Osteoblast (primary cell): Measurements from ENCODE around the gene VGF. TPM values are rescaled to one million over a fixed set of nuclear protein-coding genes. Genes with fewer than 3 reads are reported as not detected.
"Not testable (repeated sequence)": the region's sequence is repeated elsewhere in the genome, so short reads cannot be mapped to it uniquely, and the experiment has no call there.

Experiments used
- DNase-seq: peaks from one replicate; pipeline ENCODE4 v3.0.0; 2011; ENCODE audit warnings: low spot score, mixed read lengths; ENCODE audit not compliant: insufficient read length; ENCODE audit errors: missing footprints
- H2AFZ ChIP-seq: 2 replicates; pipeline ENCODE4 v1.6.0; 2011; ENCODE audit warnings: mild to moderate bottlenecking, low read length
- H3K27ac ChIP-seq: 2 replicates; pipeline ENCODE4 v1.5.1; 2011; ENCODE audit warnings: mild to moderate bottlenecking, low read depth, low read length, moderate library complexity
- H3K27me3 ChIP-seq: 2 replicates; pipeline ENCODE4 v1.6.0; 2012; ENCODE audit warnings: mild to moderate bottlenecking, control low read depth, inconsistent platforms, low read length, moderate library complexity; ENCODE audit not compliant: insufficient read depth
- H3K36me3 ChIP-seq: 2 replicates; pipeline ENCODE4 v1.5.1; 2011; ENCODE audit warnings: mild to moderate bottlenecking, low read length, control low read depth, moderate library complexity; ENCODE audit not compliant: insufficient read depth
- H3K4me1 ChIP-seq: 2 replicates; pipeline ENCODE4 v1.5.1; 2011; ENCODE audit warnings: mild to moderate bottlenecking, low read length, control low read depth, moderate library complexity; ENCODE audit not compliant: insufficient read depth
- H3K4me2 ChIP-seq: 2 replicates; pipeline ENCODE4 v1.6.0; 2011; ENCODE audit warnings: mild to moderate bottlenecking, low read length; ENCODE audit not compliant: insufficient read depth
- H3K4me3 ChIP-seq: fragments of 200-600 bp; sonication (generic); 3 replicates; pipeline ENCODE4 v1.5.1; 2012; ENCODE audit warnings: mild to moderate bottlenecking, low read length, inconsistent platforms; ENCODE audit not compliant: insufficient read depth
- H3K79me2 ChIP-seq: 2 replicates; pipeline ENCODE4 v1.6.0; 2012; ENCODE audit warnings: mild to moderate bottlenecking, low read length, control low read depth, inconsistent platforms; ENCODE audit not compliant: insufficient read depth
- H3K9me3 ChIP-seq: 2 replicates; pipeline ENCODE4 v1.5.1; 2011; ENCODE audit warnings: low read depth, low read length, control low read depth
- H4K20me1 ChIP-seq: 2 replicates; pipeline ENCODE4 v1.6.0; 2012; ENCODE audit warnings: mild to moderate bottlenecking, low read length, control low read depth; ENCODE audit not compliant: insufficient read depth
- CTCF ChIP-seq: IDR thresholded peaks from 2 replicates; pipeline ENCODE4 v1.5.1; 2011; ENCODE audit warnings: mild to moderate bottlenecking, low read depth, low read length, moderate library complexity; ENCODE audit errors: extremely low read depth
- total RNA-seq: library from RNA; depleted of rRNA; stranded (reverse); fragments of >200 nt; gene quantifications from 2 replicates; pipeline ENCODE4 v1.2.3, GENCODE V29; 2012

Gene VGF
- total RNA-seq, 1 donor, result 0.36 TPM

DNA sequence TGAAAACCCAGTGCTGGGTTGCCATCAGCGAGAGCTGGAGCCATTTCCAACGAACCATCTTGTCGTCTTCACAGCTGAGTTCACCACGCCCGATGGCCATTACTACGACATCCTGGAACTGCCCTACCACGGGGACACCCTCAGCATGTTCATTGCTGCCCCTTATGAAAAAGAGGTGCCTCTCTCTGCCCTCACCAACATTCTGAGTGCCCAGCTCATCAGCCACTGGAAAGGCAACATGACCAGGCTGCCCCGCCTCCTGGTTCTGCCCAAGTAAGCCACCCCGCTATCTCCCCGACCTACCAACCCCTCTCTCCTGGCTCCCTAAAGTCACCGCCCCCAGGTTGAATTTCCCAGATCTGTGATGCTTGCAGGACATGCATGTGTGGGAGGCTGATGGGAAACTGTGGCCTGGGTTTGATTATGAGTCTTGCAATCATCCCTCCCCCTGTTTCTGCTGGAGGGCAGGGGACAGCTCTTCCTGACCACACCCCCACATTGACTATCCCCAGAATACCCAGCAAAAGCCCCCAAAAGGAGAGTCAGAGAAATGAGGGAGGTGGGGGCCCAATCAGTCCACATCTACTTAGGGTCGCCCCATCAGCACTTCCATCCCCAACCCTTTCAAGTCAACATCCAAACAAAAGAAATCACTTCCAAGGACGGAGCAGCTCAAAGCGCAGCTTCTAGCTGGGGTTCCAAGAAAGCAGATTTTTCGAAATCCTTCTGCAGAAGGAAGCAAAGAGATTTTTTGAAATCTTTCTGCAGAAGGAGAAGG, 31.6 kb downstream of the VGF start:
- no peaks in the 10 kb centered on the region for H3K9me3 ChIP-seq
- H4K20me1 ChIP-seq, result peaks cover 42% of the 10 kb centered on the region
- no peaks in the 10 kb centered on the region for H3K79me2 ChIP-seq
- DNase-seq, result peak; percentile 56
- H3K4me1 ChIP-seq, result peaks cover 46% of the 10 kb centered on the region
- no peaks in the 10 kb centered on the region for H3K27me3 ChIP-seq
- peak overlapping the region; percentile 54 for H3K4me2 ChIP-seq
- H3K27ac ChIP-seq, result peak overlapping the region; percentile 64
- H3K36me3 ChIP-seq, result peaks cover 78% of the 10 kb centered on the region
- H2AFZ ChIP-seq, result no peak overlapping the region
- no peak for TF ChIP-seq CTCF
- peak overlapping the region; percentile 54 for H3K4me3 ChIP-seq

- Histone ChIP-seq H3K4me2 (peak overlapping the region; percentile 54), H4K20me1 (peaks cover 49% of the 10 kb centered on the region), H3K36me3 (peaks cover 84% of the 10 kb centered on the region), H3K4me1 (peaks cover 50% of the 10 kb centered on the region), H3K4me3 (peak overlapping the region; percentile 54), H3K27ac (peak overlapping the region; percentile 64)
- H3K9me3 ChIP-seq, DNase-seq, H3K79me2 ChIP-seq, H3K27me3 ChIP-seq, H2AFZ ChIP-seq: not testable (repeated sequence)
These were observed 32.5 kb downstream of the VGF start for GRCh38 chr7:101132626-101133600.

- Histone ChIP-seq H3K4me1 (peaks cover 58% of the 10 kb centered on the region), H3K4me2 (peak overlapping the region; percentile 98)
These were observed 35.7 kb downstream of the VGF start for GRCh38 chr7:101129603-101130117.

More at GRCh38 chr7:101129603-101130117, 35.7 kb downstream of the VGF start:
- Histone ChIP-seq H3K27me3 (no peaks in the 10 kb centered on the region), H3K4me3 (peak overlapping the region; percentile 82), H3K27ac (peak overlapping the region; percentile 98), H3K36me3 (peaks cover 62% of the 10 kb centered on the region), H2AFZ (no peak overlapping the region), H3K79me2 (peaks cover 19% of the 10 kb centered on the region), H3K9me3 (no peaks in the 10 kb centered on the region), H4K20me1 (peaks cover 46% of the 10 kb centered on the region)
- DNase-seq, result no peak
- TF ChIP-seq CTCF, result no peak
